Lung microvascular endothelial cell (primary cell): ENCODE measurements around the gene RPS6KL1. TPM values are rescaled to one million over a fixed set of nuclear protein-coding genes. Genes with fewer than 3 reads are reported as not detected.

Experiments
- DNase-seq, 2 donors: peaks; one replicate each; pipeline versions ENCODE4 v3.0.0 to v3.0.0-alpha.2; 2010; ENCODE audit warnings: low read depth in 2 of 2
- total RNA-seq: library from RNA; depleted of rRNA; stranded (reverse); fragments of >200 nt; gene quantifications from 2 replicates; pipeline ENCODE4 v1.2.1, GENCODE V29; 2014

RPS6KL1 gene
- total RNA-seq, 1 donor from 2014 or later, result 6.2 TPM

- no peak for DNase-seq
Measured at GRCh38 chr14:74912801-74913200, 10.3 kb downstream of the RPS6KL1 start.

- no peak for DNase-seq
Measured at GRCh38 chr14:74912111-74912510, 10.9 kb downstream of the RPS6KL1 start.

- DNase-seq, result no peak
Measured at GRCh38 chr14:74911704-74912103, 11.4 kb downstream of the RPS6KL1 start.

- DNase-seq, result no peak
Measured at GRCh38 chr14:74911221-74911620, 11.8 kb downstream of the RPS6KL1 start.

GRCh38 chr14:74910556-74910955 is 12.5 kb downstream of the RPS6KL1 start:
- no peak for DNase-seq

GRCh38 chr14:74909911-74910310 is 13.1 kb downstream of the RPS6KL1 start:
- no peak for DNase-seq

- DNase-seq, result no peak
Measured at GRCh38 chr14:74909501-74909900, 13.6 kb downstream of the RPS6KL1 start.

- DNase-seq, result peak in 1 of 2 donors; percentile 42
Measured at GRCh38 chr14:74908861-74909341, 14.2 kb downstream of the RPS6KL1 start.

GRCh38 chr14:74907744-74908143 is 15.3 kb downstream of the RPS6KL1 start:
- no peak for DNase-seq

GRCh38 chr14:74906925-74907521 is 16.0 kb downstream of the RPS6KL1 start:
- DNase-seq, result peak in 1 of 2 donors; percentile 40

GRCh38 chr14:74905595-74906142 is 17.4 kb downstream of the RPS6KL1 start:
- DNase-seq, result peak; percentile 50 to 73

GRCh38 chr14:74904635-74905503 is 18.2 kb downstream of the RPS6KL1 start:
- no peak for DNase-seq

GRCh38 chr14:74902941-74903705 is 19.9 kb downstream of the RPS6KL1 start:
- no peak for DNase-seq

- no peak for DNase-seq
Measured at GRCh38 chr14:74898694-74899093, 24.4 kb downstream of the RPS6KL1 start.

- DNase-seq, result no peak
Measured at GRCh38 chr14:74898083-74898482, 25.0 kb downstream of the RPS6KL1 start.

GRCh38 chr14:74897642-74898041 is 25.4 kb downstream of the RPS6KL1 start:
- no peak for DNase-seq

- no peak for DNase-seq
Measured at GRCh38 chr14:74896400-74896799, 26.7 kb downstream of the RPS6KL1 start.

GRCh38 chr14:74893614-74894091 is 29.4 kb downstream of the RPS6KL1 start:
- DNase-seq, result no peak

- DNase-seq, result no peak
Measured at GRCh38 chr14:74892745-74893144, 30.3 kb downstream of the RPS6KL1 start.

- DNase-seq, result no peak
Measured at GRCh38 chr14:74891870-74892269, 31.2 kb downstream of the RPS6KL1 start.

- DNase-seq, result no peak
Measured at GRCh38 chr14:74890262-74890661, 32.8 kb downstream of the RPS6KL1 start.
